ENCODE measurements around the gene RBFOX1. TPM values are rescaled to one million over a fixed set of nuclear protein-coding genes. Genes with fewer than 3 reads are reported as not detected.

The RBFOX1 gene
- not detected in 2 replicates for total RNA-seq

- CTCF ChIA-PET: no interaction called here
- no peak within 1 kb of the TSS for H3K27ac Mint-ChIP-seq
Measured at GRCh38 chr16:7332611-7333010, at the start of gene RBFOX1. Gene RBFOX1 (plus strand): TSS chr16:7332845.

GRCh38 chr16:7284780-7285179 lies 47.9 kb upstream of the RBFOX1 start:
- no peaks in the 10 kb centered on the region for H3K27me3 Mint-ChIP-seq

More at GRCh38 chr16:7332611-7333010, at the start of gene RBFOX1:
- no peak for DNase-seq
- Mint-ChIP-seq H3K4me3 (no peak within 1 kb of the TSS), H3K36me3 (ENCODE audit: low read depth) (no peaks in the 10 kb centered on the region), H3K4me1 (no peaks in the 10 kb centered on the region), H3K9me3 (no peaks in the 10 kb centered on the region), H3K27me3 (no peaks in the 10 kb centered on the region)
- intact Hi-C loops (cut with micrococcal nuclease): no loop called here
- POLR2A ChIA-PET: no interaction called here
- no peak for TF ChIP-seq CTCF (IDR thresholded peaks at IDR 0.05)
- ATAC-seq (ENCODE audit: low read depth): no peak

GRCh38 chr16:7285520-7285919 lies 47.1 kb upstream of the RBFOX1 start:
- ChIA-PET POLR2A (no interaction called here), CTCF (no interaction called here)
- Mint-ChIP-seq H3K9me3 (peaks cover 9% of the 10 kb centered on the region), H3K4me3 (no peak overlapping the region), H3K27ac (no peak overlapping the region), H3K36me3 (ENCODE audit: low read depth) (no peaks in the 10 kb centered on the region), H3K4me1 (no peaks in the 10 kb centered on the region), H3K27me3 (no peaks in the 10 kb centered on the region)
- ATAC-seq (ENCODE audit: low read depth) (no peak), DNase-seq (no peak)
- no peak for TF ChIP-seq CTCF (IDR thresholded peaks at IDR 0.05)
- intact Hi-C loops (cut with micrococcal nuclease): no loop called here

More at GRCh38 chr16:7284780-7285179, 47.9 kb upstream of the RBFOX1 start:
- intact Hi-C loops (cut with micrococcal nuclease): no loop called here
- H3K4me3 Mint-ChIP-seq: no peak overlapping the region
- peaks cover 9% of the 10 kb centered on the region for H3K9me3 Mint-ChIP-seq
- TF ChIP-seq CTCF (IDR thresholded peaks at IDR 0.05): no peak
- no peaks in the 10 kb centered on the region for H3K36me3 Mint-ChIP-seq (ENCODE audit: low read depth)
- DNase-seq (no peak), ATAC-seq (ENCODE audit: low read depth) (no peak)
- POLR2A ChIA-PET: no interaction called here
- CTCF ChIA-PET: no interaction called here
- H3K27ac Mint-ChIP-seq: no peak overlapping the region
- H3K4me1 Mint-ChIP-seq: no peaks in the 10 kb centered on the region

DNA sequence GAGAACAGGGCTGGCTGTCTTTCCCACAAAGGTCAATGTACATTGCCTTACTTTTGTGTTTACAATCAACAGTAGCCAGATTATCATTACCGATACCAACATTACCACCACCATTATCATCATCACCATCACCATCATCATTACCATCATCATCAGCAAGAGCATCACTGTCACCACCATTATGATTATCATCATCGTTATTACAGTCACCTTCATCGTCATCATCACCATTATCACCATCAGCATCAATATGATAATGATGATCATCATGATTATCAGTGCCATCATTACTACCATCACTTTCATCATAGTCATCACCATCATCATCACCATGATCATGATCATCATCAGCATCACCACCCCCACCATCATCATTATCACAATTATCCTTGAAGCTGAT lies 43.3 kb upstream of the RBFOX1 start:
- CTCF ChIA-PET: no interaction called here
- no peak for ATAC-seq (ENCODE audit: low read depth)

GRCh38 chr16:7290682-7291081 lies 42.0 kb upstream of the RBFOX1 start:
- DNase-seq: no peak

More for the DNA sequence above, 43.3 kb upstream of the RBFOX1 start:
- Mint-ChIP-seq H3K36me3 (ENCODE audit: low read depth) (no peaks in the 10 kb centered on the region), H3K27me3 (no peaks in the 10 kb centered on the region), H3K4me1 (no peaks in the 10 kb centered on the region), H3K4me3 (no peak overlapping the region), H3K9me3 (peaks cover 9% of the 10 kb centered on the region), H3K27ac (no peak overlapping the region)
- no peak for DNase-seq
- no peak for TF ChIP-seq CTCF (IDR thresholded peaks at IDR 0.05)
- POLR2A ChIA-PET: no interaction called here
- intact Hi-C loops (cut with micrococcal nuclease): no loop called here

More at GRCh38 chr16:7290682-7291081, 42.0 kb upstream of the RBFOX1 start:
- Mint-ChIP-seq H3K36me3 (ENCODE audit: low read depth) (no peaks in the 10 kb centered on the region), H3K4me1 (no peaks in the 10 kb centered on the region), H3K9me3 (peaks cover 5% of the 10 kb centered on the region), H3K27ac (no peak overlapping the region), H3K4me3 (no peak overlapping the region), H3K27me3 (no peaks in the 10 kb centered on the region)
- ATAC-seq (ENCODE audit: low read depth): no peak
- POLR2A ChIA-PET: no interaction called here
- CTCF ChIA-PET: no interaction called here
- TF ChIP-seq CTCF (IDR thresholded peaks at IDR 0.05): no peak
- intact Hi-C loops (cut with micrococcal nuclease): no loop called here
